Activated naive CD4-positive, alpha-beta T cell treated with anti-CD3 and anti-CD28 coated beads for 36 hours (primary cell): ENCODE measurements around the gene FBLIM1. TPM values are rescaled to one million over a fixed set of nuclear protein-coding genes. Genes with fewer than 3 reads are reported as not detected.

ENCODE experiments used
- CTCF ChIA-PET: fragments of 350-600 bp; sonication (Branson Sonifier 250); formaldehyde crosslinking; loops from one replicate; lab custom pipeline; 2021; ENCODE audit warnings: antibody characterized with exemption; lab: Charles Lee
- DNase-seq: peaks from one replicate; pipeline ENCODE4 v3.0.0-alpha.2; 2020
- H3K27ac Mint-ChIP-seq: one replicate; pipeline ENCODE4 v1.8.0; 2021; ENCODE audit warnings: mild to moderate bottlenecking, mixed read lengths
- H3K27me3 Mint-ChIP-seq: one replicate; pipeline ENCODE4 v1.8.0; 2021; ENCODE audit warnings: low read depth, mixed read lengths
- H3K36me3 Mint-ChIP-seq: one replicate; pipeline ENCODE4 v1.8.0; 2021; ENCODE audit warnings: low read depth, mixed read lengths
- H3K4me1 Mint-ChIP-seq: one replicate; pipeline ENCODE4 v1.8.0; 2021; ENCODE audit warnings: low read depth, mixed read lengths
- H3K4me3 Mint-ChIP-seq: one replicate; pipeline ENCODE4 v1.8.0; 2021; ENCODE audit warnings: mild to moderate bottlenecking, moderate library complexity, mixed read lengths
- H3K9me3 Mint-ChIP-seq: one replicate; pipeline ENCODE4 v1.8.0; 2021; ENCODE audit warnings: mixed read lengths
- intact Hi-C: fragments of 100-400 bp; cut with micrococcal nuclease; formaldehyde crosslinking; loops from one replicate; pipeline ENCODE4 v1.15.1; 2023
- total RNA-seq, 2 experiments: library from RNA; stranded (reverse); gene quantifications; one replicate each; pipeline ENCODE4 v1.2.3, GENCODE V29; 2021

Gene FBLIM1
- total RNA-seq, 2 experiments from 2014 or later = not detected

GRCh38 chr1:15835741-15836510 lies 77.3 kb downstream of the FBLIM1 start:
- Mint-ChIP-seq H3K27me3 (no peaks in the 10 kb centered on the region), H3K4me1 (peaks cover 27% of the 10 kb centered on the region), H3K9me3 (no peaks in the 10 kb centered on the region), H3K27ac (peak overlapping the region; percentile 95), H3K36me3 (no peaks in the 10 kb centered on the region), H3K4me3 (peak overlapping the region; percentile 86)
- CTCF ChIA-PET = no interaction called here
- intact Hi-C loops = loop anchor here (1.0 to 10.0 kb wide), 11 partner anchors 11 to 1069 kb away; partner anchors contain the start of genes CPLANE2, DDI2, FHAD1 and SPEN
- peak; percentile 100 for DNase-seq

Other genes starting within 250 kb of the FBLIM1 start
- 1 to 10 TPM; 6.3 to 6.5 TPM for gene CASP9, start 234.6 kb upstream of the FBLIM1 start, total RNA-seq
- gene DNAJC16, start 231.9 kb upstream of the FBLIM1 start, total RNA-seq = 1 to 10 TPM; 7.1 to 9.8 TPM
- gene AGMAT, start 173.7 kb upstream of the FBLIM1 start, total RNA-seq = 10 to 100 TPM; 15.9 to 16.2 TPM
- 10 to 100 TPM; 19.6 to 20.7 TPM for gene DDI2, start 141.3 kb upstream of the FBLIM1 start, total RNA-seq
- 10 to 100 TPM; 44.2 to 48.3 TPM for gene PLEKHM2, start 74.5 kb upstream of the FBLIM1 start, total RNA-seq
- gene SLC25A34, start 22.5 kb upstream of the FBLIM1 start, total RNA-seq = under 1 TPM; 0.43 to 0.74 TPM
- not detected for gene TMEM82, start 16.3 kb upstream of the FBLIM1 start, total RNA-seq
- 1 to 10 TPM; 1.7 to 1.9 TPM for gene UQCRHL, start 48.9 kb downstream of the FBLIM1 start, total RNA-seq
- gene SPEN, start 88.9 kb downstream of the FBLIM1 start, total RNA-seq = 10 to 100 TPM; 30.7 to 33.7 TPM
- 10 to 100 TPM; 34.8 to 37.5 TPM for gene ZBTB17, start 217.3 kb downstream of the FBLIM1 start, total RNA-seq
- gene SRARP, start 245.4 kb downstream of the FBLIM1 start, total RNA-seq = not detected